A549 (cell line): Measurements from ENCODE around the gene MMP24OS. TPM values are rescaled to one million over a fixed set of nuclear protein-coding genes. Genes with fewer than 3 reads are reported as not detected.
"Not testable (repeated sequence)": the region's sequence is repeated elsewhere in the genome, so short reads cannot be mapped to it uniquely, and the experiment has no call there.

Experiments used
- ATAC-seq, 2 experiments: fragments of 200-7000 bp in 1 of 2; fragments of >200 bp in 1 of 2; cut with Nextera tagmentation in 1 of 2; cut with Tn5 transposase in 1 of 2; 3 replicates each; pipeline versions ENCODE4 v1.8.0 to v1.9.1; 2018 to 2020; ENCODE audit warnings: mild to moderate bottlenecking in 1 of 2, moderate library complexity in 1 of 2
- CTCF ChIA-PET: fragments of 300-600 bp; sonication (Branson Sonifier 250); formaldehyde crosslinking; extraction: SDS; loops from one replicate; lab custom pipeline; 2021; ENCODE audit warnings: antibody characterized with exemption, inconsistent platforms; lab: Yijun Ruan, JAX
- POLR2A ChIA-PET: fragments of 350-600 bp; formaldehyde crosslinking; extraction: SDS; loops from one replicate; lab custom pipeline; 2021; ENCODE audit warnings: antibody characterized with exemption, inconsistent platforms; lab: Yijun Ruan, JAX
- DNase-seq, 2 experiments: peaks; one replicate each; pipeline versions ENCODE4 v3.0.0 to v3.0.0-alpha.2; 2011 to 2016; ENCODE audit warnings: low read depth in 1 of 2, low spot score in 1 of 2
- FAIRE-seq: peaks from 2 replicates; lab custom pipeline; 2011; peaks lifted over from hg19 to GRCh38; lab: Jason Lieb, UNC
- H3K27ac ChIP-seq, 2 experiments: fragments of >200 bp; sonication (Bioruptor Twin); formaldehyde crosslinking; 3 replicates each; pipeline ENCODE4 v1.5.1; 2016 to 2017
- H3K4me1 ChIP-seq: fragments of >200 bp; sonication (Bioruptor Twin); formaldehyde crosslinking; 3 replicates; pipeline ENCODE4 v1.6.1; 2016
- H3K4me2 ChIP-seq: fragments of >200 bp; sonication (Bioruptor Twin); formaldehyde crosslinking; 3 replicates; pipeline ENCODE4 v1.6.1; 2016
- H3K4me3 ChIP-seq: fragments of >200 bp; sonication (Bioruptor Twin); formaldehyde crosslinking; 3 replicates; pipeline ENCODE4 v1.5.1; 2016
- H3K9me3 ChIP-seq: fragments of >200 bp; sonication (Bioruptor Twin); formaldehyde crosslinking; 3 replicates; pipeline ENCODE4 v1.6.1; 2016
- CBX8 ChIP-seq: fragments of 200-600 bp; sonication (generic); IDR thresholded peaks from 2 replicates; pipeline ENCODE4 v1.6.1; 2016
- CEBPB ChIP-seq, 2 experiments: fragments of >200 bp in 1 of 2; sonication (Bioruptor Twin) in 1 of 2; formaldehyde crosslinking in 1 of 2; IDR thresholded peaks; 2 replicates each; pipeline ENCODE4 v1.6.1; 2012 to 2016
- EHF ChIP-seq: fragments of 250-450 bp; sonication (Bioruptor Pico); IDR thresholded peaks from 2 replicates; pipeline ENCODE4 v1.5.0; 2020; ENCODE audit warnings: mild to moderate bottlenecking
- EHMT2 ChIP-seq: fragments of 200-600 bp; sonication (generic); IDR thresholded peaks from 2 replicates; pipeline ENCODE4 v1.6.1; 2016; ENCODE audit warnings: antibody characterized with exemption, low read depth, mild to moderate bottlenecking, moderate library complexity
- FOXS1 ChIP-seq: fragments of 250-450 bp; sonication (Bioruptor Pico); IDR thresholded peaks from 2 replicates; pipeline ENCODE4 v1.5.0; 2020; ENCODE audit warnings: mild to moderate bottlenecking, moderate library complexity
- GATA3 ChIP-seq: IDR thresholded peaks from 2 replicates; pipeline ENCODE4 v1.6.1; 2012; ENCODE audit warnings: borderline replicate concordance
- HEYL ChIP-seq: fragments of 250-450 bp; sonication (Bioruptor Pico); IDR thresholded peaks from 2 replicates; pipeline ENCODE4 v1.8.0; 2021; ENCODE audit warnings: mild to moderate bottlenecking, moderate library complexity
- HOXB5 ChIP-seq: fragments of 250-450 bp; sonication (Bioruptor Pico); IDR thresholded peaks from 2 replicates; pipeline ENCODE4 v1.5.0; 2020; ENCODE audit warnings: mild to moderate bottlenecking, moderate library complexity
- NR3C1 ChIP-seq: fragments of >200 bp; sonication (Bioruptor Twin); formaldehyde crosslinking; IDR thresholded peaks from 3 replicates; pipeline ENCODE4 v1.6.1; 2017
- POLR2A ChIP-seq: IDR thresholded peaks from 2 replicates; pipeline ENCODE4 v1.6.1; 2012; ENCODE audit warnings: mild to moderate bottlenecking, low read length
- RNF2 ChIP-seq: fragments of 200-600 bp; sonication (generic); IDR thresholded peaks from 2 replicates; pipeline ENCODE4 v1.6.1; 2016; ENCODE audit warnings: low read depth, mild to moderate bottlenecking, antibody characterized with exemption, moderate library complexity, borderline replicate concordance
- ZFP36 ChIP-seq: fragments of 450-650 bp; IDR thresholded peaks from 2 replicates; pipeline ENCODE4 v1.6.1; 2014; ENCODE audit warnings: borderline replicate concordance; ENCODE audit not compliant: partially characterized antibody
- WGBS: methylation state at CpG from one replicate; pipeline ENCODE4 v1.1.6; 2017; ENCODE audit errors: missing lambda C conversion rate; 5-methylcytosine and 5-hydroxymethylcytosine counted together
- polyA plus RNA-seq, 4 experiments: library from polyadenylated mRNA; depleted of rRNA in 3 of 4; stranded (reverse); fragments of >200 nt; fragmentation: RNase III in 1 of 4; extraction: RNeasy Plus Mini Kit Qiagen cat#74134 plus additional on column Dnase treatment in 1 of 4; gene quantifications; 2 replicates in 3 of 4; 3 replicates in 1 of 4; pipeline ENCODE4 v1.2.3, GENCODE V29; 2011 to 2017
- TF ChIP-seq, protein P1 (sequence below): fragments of 150-350 bp; IDR thresholded peaks from 2 replicates; pipeline ENCODE4 v1.6.1; 2014; ENCODE audit warnings: low read depth, mild to moderate bottlenecking, low read length
- TF ChIP-seq, protein P2 (sequence below): IDR thresholded peaks from 2 replicates; pipeline ENCODE4 v1.6.1; 2012
- TF ChIP-seq, protein P3 (sequence below): fragments of 200-600 bp; sonication (generic); IDR thresholded peaks from 2 replicates; pipeline ENCODE4 v1.6.1; 2016; ENCODE audit warnings: antibody characterized with exemption, mild to moderate bottlenecking, moderate library complexity
- TF ChIP-seq, protein P4 (sequence below): IDR thresholded peaks from 2 replicates; pipeline ENCODE4 v1.6.1; 2012

Gene MMP24OS
- polyA plus RNA-seq, 2 of the 4 experiments (the other 2 are of a cell fraction), result 13.6 to 40.5 TPM

DNA sequence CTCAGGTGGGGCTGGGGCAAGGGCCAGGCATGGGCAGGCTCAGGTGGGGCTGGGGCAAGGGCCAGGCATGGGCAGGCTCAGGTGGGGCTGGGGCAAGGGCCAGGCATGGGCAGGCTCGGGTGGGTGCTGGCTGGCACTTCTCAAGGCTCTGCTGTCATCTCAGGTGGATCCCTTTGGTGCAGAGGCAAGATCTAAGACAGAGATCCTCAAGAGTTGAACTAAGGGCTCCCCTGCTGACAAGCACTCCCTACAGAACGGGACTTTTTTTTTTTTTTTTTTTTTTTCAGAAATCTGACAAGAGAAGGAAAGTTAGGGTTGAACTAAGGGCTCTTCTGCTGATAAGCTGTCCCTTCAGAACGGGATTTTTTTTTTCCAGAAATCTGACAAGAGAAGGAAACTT lies 24.9 kb downstream of the MMP24OS start:
- CTCF ChIA-PET, result interaction anchor here (0.6 to 1.8 kb wide), 5 partner anchors 27 to 157 kb away, joined by 3 to 7 read pairs (median 6); no protein-coding TSS in a partner anchor
- ATAC-seq (no peak), DNase-seq (no peak), FAIRE-seq (no peak)
- POLR2A ChIA-PET, result interaction anchor here (0.6 kb wide), 1 partner anchor 566 kb away, joined by 4 read pairs; no protein-coding TSS in a partner anchor
- no peak overlapping the region for H3K4me3 ChIP-seq
- WGBS, result 57% methylated on average over 3 of the region's 3 CpGs
- no peak for TF ChIP-seq RNF2
- TF ChIP-seq, protein P1, sequence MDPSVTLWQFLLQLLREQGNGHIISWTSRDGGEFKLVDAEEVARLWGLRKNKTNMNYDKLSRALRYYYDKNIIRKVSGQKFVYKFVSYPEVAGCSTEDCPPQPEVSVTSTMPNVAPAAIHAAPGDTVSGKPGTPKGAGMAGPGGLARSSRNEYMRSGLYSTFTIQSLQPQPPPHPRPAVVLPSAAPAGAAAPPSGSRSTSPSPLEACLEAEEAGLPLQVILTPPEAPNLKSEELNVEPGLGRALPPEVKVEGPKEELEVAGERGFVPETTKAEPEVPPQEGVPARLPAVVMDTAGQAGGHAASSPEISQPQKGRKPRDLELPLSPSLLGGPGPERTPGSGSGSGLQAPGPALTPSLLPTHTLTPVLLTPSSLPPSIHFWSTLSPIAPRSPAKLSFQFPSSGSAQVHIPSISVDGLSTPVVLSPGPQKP, result no peak
- TF ChIP-seq GATA3, result no peak
- TF ChIP-seq CBX8, result no peak
- no peak for TF ChIP-seq HOXB5 (CRISPR knock-in tag)
- no peak for TF ChIP-seq HEYL (CRISPR knock-in tag)
- TF ChIP-seq POLR2A, result no peak
- no peak for TF ChIP-seq EHF (CRISPR knock-in tag)
- no peak for TF ChIP-seq ZFP36
- TF ChIP-seq, protein P2, sequence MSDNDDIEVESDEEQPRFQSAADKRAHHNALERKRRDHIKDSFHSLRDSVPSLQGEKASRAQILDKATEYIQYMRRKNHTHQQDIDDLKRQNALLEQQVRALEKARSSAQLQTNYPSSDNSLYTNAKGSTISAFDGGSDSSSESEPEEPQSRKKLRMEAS, result no peak
- TF ChIP-seq, protein P3, sequence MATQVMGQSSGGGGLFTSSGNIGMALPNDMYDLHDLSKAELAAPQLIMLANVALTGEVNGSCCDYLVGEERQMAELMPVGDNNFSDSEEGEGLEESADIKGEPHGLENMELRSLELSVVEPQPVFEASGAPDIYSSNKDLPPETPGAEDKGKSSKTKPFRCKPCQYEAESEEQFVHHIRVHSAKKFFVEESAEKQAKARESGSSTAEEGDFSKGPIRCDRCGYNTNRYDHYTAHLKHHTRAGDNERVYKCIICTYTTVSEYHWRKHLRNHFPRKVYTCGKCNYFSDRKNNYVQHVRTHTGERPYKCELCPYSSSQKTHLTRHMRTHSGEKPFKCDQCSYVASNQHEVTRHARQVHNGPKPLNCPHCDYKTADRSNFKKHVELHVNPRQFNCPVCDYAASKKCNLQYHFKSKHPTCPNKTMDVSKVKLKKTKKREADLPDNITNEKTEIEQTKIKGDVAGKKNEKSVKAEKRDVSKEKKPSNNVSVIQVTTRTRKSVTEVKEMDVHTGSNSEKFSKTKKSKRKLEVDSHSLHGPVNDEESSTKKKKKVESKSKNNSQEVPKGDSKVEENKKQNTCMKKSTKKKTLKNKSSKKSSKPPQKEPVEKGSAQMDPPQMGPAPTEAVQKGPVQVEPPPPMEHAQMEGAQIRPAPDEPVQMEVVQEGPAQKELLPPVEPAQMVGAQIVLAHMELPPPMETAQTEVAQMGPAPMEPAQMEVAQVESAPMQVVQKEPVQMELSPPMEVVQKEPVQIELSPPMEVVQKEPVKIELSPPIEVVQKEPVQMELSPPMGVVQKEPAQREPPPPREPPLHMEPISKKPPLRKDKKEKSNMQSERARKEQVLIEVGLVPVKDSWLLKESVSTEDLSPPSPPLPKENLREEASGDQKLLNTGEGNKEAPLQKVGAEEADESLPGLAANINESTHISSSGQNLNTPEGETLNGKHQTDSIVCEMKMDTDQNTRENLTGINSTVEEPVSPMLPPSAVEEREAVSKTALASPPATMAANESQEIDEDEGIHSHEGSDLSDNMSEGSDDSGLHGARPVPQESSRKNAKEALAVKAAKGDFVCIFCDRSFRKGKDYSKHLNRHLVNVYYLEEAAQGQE, result no peak
- TF ChIP-seq CEBPB (IDR thresholded peaks at IDR 0.05), result no peak
- H3K4me1 ChIP-seq, result peaks cover 52% of the 10 kb centered on the region
- no peaks in the 10 kb centered on the region for H3K9me3 ChIP-seq
- no peak overlapping the region for H3K4me2 ChIP-seq
- H3K27ac ChIP-seq, result peak overlapping the region in 1 of 2 experiments; percentile 77; a peak in 3 of 6 replicates

DNA sequence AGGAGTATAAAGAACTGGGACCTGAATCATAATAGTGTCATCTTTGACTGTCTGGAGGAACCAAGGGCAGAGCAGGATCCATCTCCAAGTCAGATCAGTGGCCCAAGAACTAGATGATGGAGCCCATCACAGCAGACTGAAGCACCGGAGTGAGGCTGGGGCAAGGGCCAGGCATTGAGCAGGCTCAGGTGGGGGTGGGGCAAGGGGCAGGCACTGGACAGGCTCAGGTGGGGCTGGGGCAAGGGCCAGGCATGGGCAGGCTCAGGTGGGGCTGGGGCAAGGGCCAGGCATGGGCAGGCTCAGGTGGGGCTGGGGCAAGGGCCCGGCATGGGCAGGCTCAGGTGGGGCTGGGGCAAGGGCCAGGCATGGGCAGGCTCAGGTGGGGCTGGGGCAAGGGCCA lies 25.3 kb downstream of the MMP24OS start:
- CTCF ChIA-PET, result interaction anchor here (2.3 kb wide), 1 partner anchor 12 kb away, joined by 5 read pairs; no protein-coding TSS in a partner anchor
- peaks cover 49% of the 10 kb centered on the region for H3K4me1 ChIP-seq
- WGBS, result no CpG with 5 or more reads among the region's 2 CpGs
- FAIRE-seq, H3K4me3 ChIP-seq, H3K4me2 ChIP-seq, POLR2A ChIA-PET, DNase-seq, ATAC-seq, H3K9me3 ChIP-seq: not testable (repeated sequence)
- peak overlapping the region; percentile 36 to 77; a peak in 4 of 6 replicates for H3K27ac ChIP-seq

DNA sequence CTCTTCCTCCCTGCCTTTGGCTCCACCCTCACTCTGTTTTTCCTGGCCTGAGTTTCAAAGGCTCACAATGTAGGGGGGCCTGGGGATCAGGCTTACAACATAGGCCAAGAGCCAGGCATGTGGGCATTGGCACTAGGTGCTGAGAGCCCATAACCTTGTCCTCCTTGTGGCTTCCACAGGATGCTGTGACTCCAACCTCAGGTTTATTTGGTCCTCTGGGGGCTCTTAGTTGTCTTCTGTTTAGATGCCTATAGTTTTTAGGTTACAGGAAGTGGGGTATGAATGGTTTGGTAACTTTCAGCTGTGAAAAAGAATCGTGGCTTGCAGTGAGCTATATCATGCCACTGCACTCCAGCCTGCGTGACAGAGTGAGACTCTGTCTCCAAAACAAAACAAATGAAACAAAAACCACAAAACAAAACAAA lies 25.9 kb downstream of the MMP24OS start:
- ATAC-seq, result no peak
- no peak for DNase-seq
- CTCF ChIA-PET, result interaction anchor here (2.3 kb wide), 1 partner anchor 12 kb away, joined by 5 read pairs; no protein-coding TSS in a partner anchor
- Histone ChIP-seq H3K4me3 (no peak overlapping the region), H3K9me3 (no peaks in the 10 kb centered on the region)
- WGBS, result 58% methylated on average over 2 of the region's 2 CpGs
- no peak for TF ChIP-seq EHMT2
- TF ChIP-seq, protein P2, result no peak
- TF ChIP-seq, protein P4, sequence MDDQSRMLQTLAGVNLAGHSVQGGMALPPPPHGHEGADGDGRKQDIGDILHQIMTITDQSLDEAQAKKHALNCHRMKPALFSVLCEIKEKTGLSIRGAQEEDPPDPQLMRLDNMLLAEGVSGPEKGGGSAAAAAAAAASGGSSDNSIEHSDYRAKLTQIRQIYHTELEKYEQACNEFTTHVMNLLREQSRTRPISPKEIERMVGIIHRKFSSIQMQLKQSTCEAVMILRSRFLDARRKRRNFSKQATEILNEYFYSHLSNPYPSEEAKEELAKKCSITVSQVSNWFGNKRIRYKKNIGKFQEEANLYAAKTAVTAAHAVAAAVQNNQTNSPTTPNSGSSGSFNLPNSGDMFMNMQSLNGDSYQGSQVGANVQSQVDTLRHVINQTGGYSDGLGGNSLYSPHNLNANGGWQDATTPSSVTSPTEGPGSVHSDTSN, result no peak
- no peak for TF ChIP-seq FOXS1
- no peak for TF ChIP-seq NR3C1
- TF ChIP-seq, all 56 proteins: peak for 0
- Histone ChIP-seq H3K4me1 (peaks cover 44% of the 10 kb centered on the region), H3K4me2 (no peak overlapping the region), H3K27ac (peak overlapping the region; percentile 36 to 77; a peak in 4 of 6 replicates)
- FAIRE-seq, result no peak
- POLR2A ChIA-PET, result no interaction called here
